ENCODE results near the gene PRPF39.
A peak's percentile ranks its signal among the peaks of the same experiment; 100 is the strongest.
"Not testable (repeated sequence)": the region's sequence is repeated elsewhere in the genome, so short reads cannot be mapped to it uniquely, and the experiment has no call there.

The PRPF39 gene

GRCh38 chr14:45078323-45078722 is 5.6 kb upstream of the PRPF39 start:
- no peak for DNase-seq (ENCODE audit: low read depth)
- TF ChIP-seq CTCF (conservative IDR thresholded peaks at IDR 0.05; ENCODE audit: low read depth, low read length) = no peak
- no peak overlapping the region for H3K4me3 ChIP-seq (ENCODE audit: low read length)

- DNase-seq (ENCODE audit: low read depth); H3K4me3 ChIP-seq (ENCODE audit: low read length): not testable (repeated sequence)
Observed at GRCh38 chr14:45080416-45080968, 3.4 kb upstream of the PRPF39 start.

- not testable (repeated sequence) for DNase-seq (ENCODE audit: low read depth); H3K4me3 ChIP-seq (ENCODE audit: low read length)
Observed at GRCh38 chr14:45081096-45081495, 2.8 kb upstream of the PRPF39 start.

- no peak for DNase-seq (ENCODE audit: low read depth)
- no peak overlapping the region for H3K4me3 ChIP-seq (ENCODE audit: low read length)
- no peak for TF ChIP-seq CTCF (conservative IDR thresholded peaks at IDR 0.05; ENCODE audit: low read depth, low read length)
Observed at GRCh38 chr14:45082420-45082819, 1.5 kb upstream of the PRPF39 start.

GRCh38 chr14:45083617-45083975 is 320 bp upstream of the PRPF39 start:
- no peak for TF ChIP-seq CTCF (conservative IDR thresholded peaks at IDR 0.05; ENCODE audit: low read depth, low read length)
- no peak for DNase-seq (ENCODE audit: low read depth)
- H3K4me3 ChIP-seq (ENCODE audit: low read length) = peak overlapping the region; percentile 67

- no peak for TF ChIP-seq CTCF (conservative IDR thresholded peaks at IDR 0.05; ENCODE audit: low read depth, low read length)
- no peak for DNase-seq (ENCODE audit: low read depth)
- peak overlapping the region; percentile 86 for H3K4me3 ChIP-seq (ENCODE audit: low read length)
Observed at GRCh38 chr14:45084946-45085346, 1.0 kb downstream of the PRPF39 start.

GRCh38 chr14:45089813-45090212 is 5.9 kb downstream of the PRPF39 start:
- DNase-seq (ENCODE audit: low read depth) = no peak
- no peak overlapping the region for H3K4me3 ChIP-seq (ENCODE audit: low read length)
- no peak for TF ChIP-seq CTCF (conservative IDR thresholded peaks at IDR 0.05; ENCODE audit: low read depth, low read length)

- no peak overlapping the region for H3K4me3 ChIP-seq (ENCODE audit: low read length)
- no peak for TF ChIP-seq CTCF (conservative IDR thresholded peaks at IDR 0.05; ENCODE audit: low read depth, low read length)
- no peak for DNase-seq (ENCODE audit: low read depth)
Observed at GRCh38 chr14:45091710-45092109, 7.8 kb downstream of the PRPF39 start.

Data from retinal pigment epithelial cell (primary cell).